Measurements from ENCODE around the gene RASSF3.

DNA sequence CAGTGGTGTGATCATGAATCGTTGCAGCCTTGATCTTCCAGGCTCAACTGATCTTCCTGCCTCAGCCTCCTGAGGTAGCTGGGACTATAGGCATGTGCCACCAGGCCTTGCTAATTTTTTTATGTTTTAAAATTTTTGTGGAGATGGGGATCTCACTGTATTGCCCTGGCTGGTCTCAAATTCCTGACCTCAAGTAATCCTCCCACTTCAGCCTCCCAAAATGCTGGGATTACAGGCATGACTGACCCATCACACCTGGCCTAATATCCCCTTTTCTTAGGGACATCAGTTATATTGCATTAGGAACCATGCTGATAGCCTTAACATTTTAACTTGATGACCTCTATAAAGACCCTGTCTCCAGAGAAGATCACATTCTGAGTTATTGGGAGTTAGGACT, 42.8 kb downstream of the RASSF3 start:
- TF ChIP-seq, protein P1, sequence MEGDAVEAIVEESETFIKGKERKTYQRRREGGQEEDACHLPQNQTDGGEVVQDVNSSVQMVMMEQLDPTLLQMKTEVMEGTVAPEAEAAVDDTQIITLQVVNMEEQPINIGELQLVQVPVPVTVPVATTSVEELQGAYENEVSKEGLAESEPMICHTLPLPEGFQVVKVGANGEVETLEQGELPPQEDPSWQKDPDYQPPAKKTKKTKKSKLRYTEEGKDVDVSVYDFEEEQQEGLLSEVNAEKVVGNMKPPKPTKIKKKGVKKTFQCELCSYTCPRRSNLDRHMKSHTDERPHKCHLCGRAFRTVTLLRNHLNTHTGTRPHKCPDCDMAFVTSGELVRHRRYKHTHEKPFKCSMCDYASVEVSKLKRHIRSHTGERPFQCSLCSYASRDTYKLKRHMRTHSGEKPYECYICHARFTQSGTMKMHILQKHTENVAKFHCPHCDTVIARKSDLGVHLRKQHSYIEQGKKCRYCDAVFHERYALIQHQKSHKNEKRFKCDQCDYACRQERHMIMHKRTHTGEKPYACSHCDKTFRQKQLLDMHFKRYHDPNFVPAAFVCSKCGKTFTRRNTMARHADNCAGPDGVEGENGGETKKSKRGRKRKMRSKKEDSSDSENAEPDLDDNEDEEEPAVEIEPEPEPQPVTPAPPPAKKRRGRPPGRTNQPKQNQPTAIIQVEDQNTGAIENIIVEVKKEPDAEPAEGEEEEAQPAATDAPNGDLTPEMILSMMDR (IDR thresholded peaks at IDR 0.05): no peak
- TF ChIP-seq POLR2AphosphoS5 (IDR thresholded peaks at IDR 0.05): no peak
- no peak for TF ChIP-seq POLR2A (IDR thresholded peaks at IDR 0.05)

Measured in gastroesophageal sphincter (tissue), 3 donors.